NCI-H82 (cell line): ENCODE data around the gene YWHAG.
"Not testable (repeated sequence)": the region's sequence is repeated elsewhere in the genome, so short reads cannot be mapped to it uniquely, and the experiment has no call there.

Source experiments
- DNase-seq: peaks from one replicate; lab custom pipeline; 2025; lab: John Stamatoyannopoulos, UW

YWHAG gene

GRCh38 chr7:76346778-76347177 is 12.0 kb downstream of the YWHAG start:
- no peak for DNase-seq

- DNase-seq = no peak
Observed at GRCh38 chr7:76346097-76346496, 12.7 kb downstream of the YWHAG start.

GRCh38 chr7:76343931-76344321 is 14.9 kb downstream of the YWHAG start:
- no peak for DNase-seq

- DNase-seq = no peak
Observed at GRCh38 chr7:76343294-76343930, 15.4 kb downstream of the YWHAG start.

- no peak for DNase-seq
Observed at GRCh38 chr7:76342222-76342621, 16.6 kb downstream of the YWHAG start.

- DNase-seq = no peak
Observed at GRCh38 chr7:76340617-76341131, 18.1 kb downstream of the YWHAG start.

- no peak for DNase-seq
Observed at GRCh38 chr7:76338298-76339084, 20.3 kb downstream of the YWHAG start.

GRCh38 chr7:76337147-76337546 is 21.6 kb downstream of the YWHAG start:
- no peak for DNase-seq

GRCh38 chr7:76336094-76336493 is 22.7 kb downstream of the YWHAG start:
- DNase-seq = no peak

- not testable (repeated sequence) for DNase-seq
Observed at GRCh38 chr7:76335417-76335816, 23.4 kb downstream of the YWHAG start.

- no peak for DNase-seq
Observed at GRCh38 chr7:76334320-76334967, 24.3 kb downstream of the YWHAG start.

GRCh38 chr7:76333511-76334101 is 25.2 kb downstream of the YWHAG start:
- DNase-seq = no peak

- no peak for DNase-seq
Observed at GRCh38 chr7:76332078-76332477, 26.7 kb downstream of the YWHAG start.

GRCh38 chr7:76330673-76331072 is 28.1 kb downstream of the YWHAG start:
- no peak for DNase-seq

GRCh38 chr7:76330261-76330660 is 28.5 kb downstream of the YWHAG start:
- DNase-seq = no peak

GRCh38 chr7:76329479-76329878 is 29.3 kb downstream of the YWHAG start:
- DNase-seq = no peak

GRCh38 chr7:76328389-76328788 is 30.4 kb downstream of the YWHAG start:
- no peak for DNase-seq

- no peak for DNase-seq
Observed at GRCh38 chr7:76327610-76328009, 31.2 kb downstream of the YWHAG start.

- DNase-seq = no peak
Observed at GRCh38 chr7:76326646-76327233, 32.1 kb downstream of the YWHAG start.

GRCh38 chr7:76325811-76326210 is 33.0 kb downstream of the YWHAG start:
- no peak for DNase-seq

- DNase-seq = no peak
Observed at GRCh38 chr7:76325092-76325491, 33.7 kb downstream of the YWHAG start.
